Right lung (tissue), 5 donors: ENCODE results near the gene RHBDF2. TPM values are rescaled to one million over a fixed set of nuclear protein-coding genes. Genes with fewer than 3 reads are reported as not detected.
"Not testable (repeated sequence)": the region's sequence is repeated elsewhere in the genome, so short reads cannot be mapped to it uniquely, and the experiment has no call there.

Experiments
- DNase-seq, 2 donors: peaks; one replicate each; pipeline ENCODE4 v3.0.0-alpha.2; 2013
- polyA plus RNA-seq, 5 donors: library from polyadenylated mRNA; unstranded; fragments of 120-200 nt; gene quantifications; one replicate each; pipeline versions ENCODE4 v1.2.1 to v1.2.3, GENCODE V29; 2013; ENCODE audit warnings: inconsistent platforms in 1 of 5, low replicate concordance in 1 of 5; ENCODE audit not compliant: insufficient read length in 5 of 5, insufficient read depth in 1 of 5

Gene RHBDF2
- polyA plus RNA-seq, 5 donors, result 4.9 to 10.9 (median 9.0) TPM

DNA sequence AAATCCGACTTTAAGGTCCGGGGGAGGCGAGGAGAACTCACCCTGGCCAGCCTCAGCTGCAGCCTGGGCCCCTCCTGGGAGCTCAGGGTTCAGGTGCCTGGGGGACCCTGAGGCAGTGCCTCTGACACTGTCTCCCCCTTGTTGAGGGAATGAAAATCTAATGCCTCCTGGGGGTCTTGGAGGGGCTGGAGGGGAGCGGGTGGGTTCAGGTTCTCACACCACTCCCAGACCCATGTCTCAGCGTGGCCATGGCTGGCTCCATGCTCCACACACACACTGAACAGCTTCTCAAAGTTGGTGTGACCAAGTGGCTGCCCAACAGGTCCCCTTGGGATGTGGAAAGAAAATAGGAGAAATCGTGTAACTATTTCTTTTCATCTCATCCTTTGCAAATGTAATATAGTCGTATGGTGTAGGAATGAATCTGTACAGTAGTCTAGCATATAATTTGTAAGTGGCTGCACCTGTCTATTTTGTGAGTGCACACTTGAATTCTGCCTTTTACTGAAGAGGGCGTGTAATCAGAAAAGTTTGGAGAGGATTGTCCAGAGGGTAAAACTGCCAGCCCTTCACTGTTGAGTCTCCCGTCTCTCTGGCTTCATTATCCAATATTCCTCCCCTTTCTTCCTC, 37.8 kb upstream of the RHBDF2 start:
- DNase-seq, result no peak

- DNase-seq, result no peak
These were observed 37.2 kb upstream of the RHBDF2 start for GRCh38 chr17:76538281-76538931.

GRCh38 chr17:76537578-76538280, 36.5 kb upstream of the RHBDF2 start, which contains the start of gene CYGB:
Gene CYGB, minus strand, starts transcription at chr17:76537709. Its CDS starts 167 bp downstream, at chr17:76537542.
- DNase-seq, result no peak

DNA sequence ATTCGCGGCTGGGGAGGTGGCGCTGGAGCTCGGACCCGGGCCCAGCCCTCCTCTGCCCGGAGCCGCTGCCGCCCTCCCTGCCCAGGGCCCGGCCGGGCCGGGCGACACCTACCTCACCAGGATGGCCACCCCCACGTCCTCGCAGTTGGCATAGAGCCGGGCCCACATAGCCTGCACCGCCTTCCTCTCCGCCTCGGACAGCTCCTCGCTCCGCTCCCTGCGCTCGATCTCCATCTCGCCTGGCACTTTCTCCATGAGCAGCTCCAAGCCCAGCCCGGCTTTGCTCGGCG, 36.0 kb upstream of the RHBDF2 start:
- no peak for DNase-seq

DNA sequence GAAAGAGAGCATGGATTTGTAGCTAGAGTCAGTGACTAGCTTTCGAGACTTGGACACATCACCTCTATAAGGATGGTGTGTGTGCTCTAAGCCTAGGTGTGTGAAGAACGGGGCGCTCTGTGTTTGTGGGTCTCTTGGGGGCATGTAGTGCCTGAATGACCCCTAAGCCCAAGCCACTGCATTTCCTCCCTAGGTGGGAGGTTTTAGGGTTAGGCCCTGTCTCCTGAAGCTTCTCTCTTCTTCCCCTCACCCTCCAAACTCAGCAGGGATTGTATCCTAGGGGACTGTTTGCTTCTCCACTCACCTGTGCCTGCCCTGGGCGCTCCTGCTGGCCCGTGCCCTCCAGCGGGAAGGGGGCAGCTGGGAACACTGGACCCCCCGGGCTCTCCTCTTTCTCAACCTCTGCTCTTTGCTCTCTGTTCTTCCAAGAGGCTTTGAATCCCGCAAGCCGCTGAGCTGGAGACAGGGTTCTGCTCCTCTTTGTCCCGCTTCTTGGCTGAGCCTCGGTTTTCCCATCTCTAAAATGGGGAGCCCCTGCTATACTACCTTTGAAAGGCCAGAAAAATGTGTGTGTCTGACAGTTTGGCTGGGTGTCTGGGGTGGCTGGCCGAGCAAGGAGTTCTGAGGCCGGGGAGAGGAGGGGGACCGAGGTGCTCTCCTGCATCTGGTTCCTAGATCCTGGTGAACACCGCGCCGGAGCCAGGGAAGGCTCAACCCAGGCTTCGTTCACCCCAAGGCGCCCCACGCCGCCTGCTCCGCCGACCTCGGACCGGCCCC, 35.5 kb upstream of the RHBDF2 start:
- DNase-seq, result no peak

DNA sequence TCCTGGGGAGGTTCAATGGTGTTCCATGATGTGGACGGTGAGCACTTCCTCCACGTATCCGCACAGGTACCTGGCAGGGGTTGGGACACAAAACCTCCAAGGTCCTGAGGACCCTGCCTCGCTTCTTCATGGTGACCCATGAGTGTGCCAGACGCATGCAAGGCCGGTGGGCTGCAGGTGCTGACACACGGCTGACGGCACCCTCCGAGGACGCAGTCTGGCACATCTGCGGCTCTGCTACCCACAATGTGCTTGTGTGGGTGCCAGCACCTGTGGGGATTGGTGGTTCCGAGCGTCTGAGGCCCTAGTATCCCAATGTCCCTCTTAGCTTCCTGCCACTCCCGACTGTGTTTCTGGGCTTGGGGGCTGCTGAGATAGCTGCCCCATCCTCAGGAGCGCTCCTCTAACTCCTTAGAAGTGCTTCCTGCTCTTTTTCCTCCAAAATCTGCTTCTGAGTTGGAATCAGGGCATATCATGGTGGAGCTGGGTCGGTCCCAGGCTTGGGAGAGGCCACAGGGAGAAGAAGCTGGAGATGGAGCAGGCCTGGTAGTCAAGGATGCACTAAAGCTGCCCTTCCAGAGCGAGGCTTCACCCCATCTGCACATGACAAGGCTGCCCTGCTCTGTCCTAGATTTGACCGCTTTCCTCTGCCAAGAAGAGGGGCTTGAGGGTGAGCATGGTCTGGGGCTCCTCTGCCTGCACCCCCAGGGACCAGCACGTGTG, 34.7 kb upstream of the RHBDF2 start:
- no peak for DNase-seq

- no peak for DNase-seq
These were observed 33.9 kb upstream of the RHBDF2 start for GRCh38 chr17:76534831-76535732.

GRCh38 chr17:76533640-76534359, 32.6 kb upstream of the RHBDF2 start:
- not testable (repeated sequence) for DNase-seq

DNA sequence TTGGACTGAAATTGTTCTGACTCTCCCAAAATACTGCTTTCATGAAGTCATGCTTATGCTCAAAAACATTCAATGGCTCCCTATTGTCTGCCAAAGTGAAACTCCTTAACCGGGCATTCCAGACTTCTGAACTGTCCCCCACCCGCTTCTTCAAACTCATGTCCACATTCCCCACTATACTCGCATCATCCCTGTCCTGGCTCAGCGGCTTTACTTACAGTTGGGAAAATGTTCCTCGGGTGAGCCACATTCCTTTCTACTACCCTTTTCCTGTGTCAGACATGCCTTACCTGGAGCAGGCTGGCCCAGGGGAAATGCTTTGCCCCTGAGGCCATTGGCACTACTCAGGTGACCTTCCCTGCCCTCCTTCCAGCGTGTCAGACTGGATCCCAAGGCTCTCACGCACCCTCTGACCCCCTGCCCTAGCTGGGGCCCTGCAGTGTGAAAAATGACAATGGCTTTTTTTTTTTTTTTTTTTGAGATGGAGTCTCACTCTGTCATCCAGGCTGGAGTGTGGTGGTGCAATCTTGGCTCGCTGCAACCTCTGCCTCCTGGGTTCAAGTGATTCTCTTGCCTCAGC, 30.9 kb upstream of the RHBDF2 start:
- DNase-seq, result no peak

DNA sequence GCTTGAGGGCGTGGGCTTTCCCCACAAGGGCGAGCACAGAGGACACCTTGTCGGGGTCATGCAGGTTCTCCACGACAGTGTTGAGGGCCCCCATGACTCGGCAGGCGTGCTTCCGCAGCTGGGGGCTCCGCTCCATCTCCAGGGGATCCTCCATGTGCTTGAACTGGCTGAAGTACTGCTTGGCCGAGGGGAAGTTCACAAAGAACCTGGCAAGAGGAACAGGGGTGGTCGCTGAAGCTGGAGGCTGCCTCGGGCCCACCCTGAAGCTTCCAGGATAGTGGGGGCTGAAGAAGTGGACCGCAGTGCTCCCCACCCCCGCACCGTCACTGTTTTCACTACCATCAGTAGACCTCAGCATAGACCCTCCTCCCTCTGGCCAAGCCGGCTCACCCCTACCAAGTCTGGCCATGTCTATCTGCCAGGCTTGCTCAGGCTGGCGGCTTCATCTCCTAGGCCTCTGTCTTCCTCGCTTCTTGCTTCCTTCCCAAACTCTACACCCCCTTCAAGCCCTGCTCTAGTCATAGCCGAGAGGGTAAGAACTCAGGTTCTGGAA, 30.3 kb upstream of the RHBDF2 start:
- DNase-seq, result no peak

DNA sequence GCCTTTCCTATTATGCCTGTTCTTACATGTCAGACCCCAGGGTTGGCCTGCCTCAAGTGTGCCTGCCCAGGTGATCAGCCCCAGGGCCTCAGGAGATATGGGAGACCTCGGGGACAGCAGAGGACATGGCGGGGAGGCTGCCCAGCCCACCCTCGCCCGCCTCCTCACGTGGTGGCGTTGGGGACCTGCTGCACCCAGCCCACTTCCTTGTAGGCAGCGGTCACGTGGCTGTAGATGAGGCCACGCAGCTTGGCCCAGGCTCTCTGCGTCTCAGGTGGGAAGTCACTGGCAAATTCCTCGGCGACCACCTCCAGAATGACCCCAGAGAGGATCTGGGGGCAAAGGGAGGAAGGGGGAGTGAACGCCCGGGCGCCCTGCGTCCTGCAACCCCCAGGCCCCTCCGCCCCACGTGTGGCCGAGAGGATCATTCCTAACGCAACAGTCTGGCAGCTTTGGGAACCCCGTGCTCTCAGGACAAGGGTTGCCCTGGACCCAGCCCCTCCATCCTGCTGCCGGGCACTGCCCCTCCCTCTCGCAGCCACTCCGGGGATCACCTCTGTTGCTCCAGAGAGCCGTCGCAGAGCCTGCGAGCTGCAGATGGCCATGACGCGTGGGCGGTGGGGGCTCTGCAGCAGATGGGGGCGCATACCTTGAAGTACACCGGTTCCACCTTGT, 29.7 kb upstream of the RHBDF2 start:
- DNase-seq, result no peak

GRCh38 chr17:76530095-76530723, 29.0 kb upstream of the RHBDF2 start:
- DNase-seq, result no peak

GRCh38 chr17:76529224-76530094, 28.2 kb upstream of the RHBDF2 start:
- peak; percentile 98 for DNase-seq

DNA sequence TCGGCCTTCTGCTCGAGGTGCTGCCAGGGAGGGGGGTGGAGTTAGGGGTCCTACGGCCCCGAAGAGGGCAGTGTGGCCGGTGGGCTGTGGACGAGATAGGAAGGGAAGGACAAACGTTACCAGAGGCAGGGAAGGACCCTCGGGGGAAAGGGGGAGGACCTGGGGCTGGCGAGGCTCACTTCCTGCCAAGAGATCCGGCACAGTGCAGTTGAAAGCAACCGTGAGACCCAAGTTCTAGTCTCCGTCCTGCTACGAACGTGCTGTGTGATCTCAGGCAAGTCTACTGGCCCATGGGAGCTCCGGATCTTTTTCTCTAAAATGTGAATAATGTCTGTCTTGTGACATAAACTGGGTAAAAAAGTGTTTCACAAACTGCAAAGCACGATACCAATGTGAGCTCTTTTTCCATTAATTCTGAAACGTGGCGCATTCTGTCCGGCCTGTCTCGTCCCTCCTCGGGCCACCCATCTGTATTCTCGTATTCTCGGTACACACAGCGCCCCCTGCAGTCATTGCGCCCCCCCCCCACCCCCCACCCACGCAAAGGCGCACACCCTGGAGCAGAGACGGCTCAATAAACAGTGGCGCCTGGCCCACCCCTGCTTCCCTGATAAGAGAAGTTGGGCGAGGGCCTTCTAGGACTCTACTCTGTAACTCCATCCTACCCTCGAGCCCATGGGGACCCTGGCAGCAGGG, 27.5 kb upstream of the RHBDF2 start:
- DNase-seq, result no peak

GRCh38 chr17:76528156-76528527, 26.9 kb upstream of the RHBDF2 start:
- no peak for DNase-seq

GRCh38 chr17:76527430-76528111, 26.3 kb upstream of the RHBDF2 start:
- no peak for DNase-seq
